IMR-90 (cell line): ENCODE results near the gene SLC44A1. TPM values are rescaled to one million over a fixed set of nuclear protein-coding genes. Genes with fewer than 3 reads are reported as not detected.
A peak's percentile ranks its signal among the peaks of the same experiment; 100 is the strongest.

ENCODE experiments used
- ATAC-seq: fragments of 200-7000 bp; cut with Tn5 transposase; 2 replicates; pipeline ENCODE4 v1.9.1; 2020; ENCODE audit warnings: low read depth, mild to moderate bottlenecking, moderate library complexity
- BruUV-seq: library from RNA; stranded (reverse); fragments of 400-500 nt; replicated peaks from 2 replicates; lab custom pipeline; 2021; lab: Mats Ljungman, UMichigan
- CTCF ChIA-PET: fragments of 300-600 bp; formaldehyde crosslinking; extraction: SDS; loops from one replicate; lab custom pipeline; 2021; ENCODE audit warnings: antibody characterized with exemption; lab: Yijun Ruan, JAX
- POLR2A ChIA-PET: fragments of 300-600 bp; sonication (Branson Sonifier 250); formaldehyde crosslinking; loops from one replicate; lab custom pipeline; 2022; ENCODE audit warnings: antibody characterized with exemption; ENCODE audit not compliant: unreplicated experiment; lab: Charles Lee
- DNase-seq: peaks from one replicate; pipeline ENCODE4 v3.0.0; 2013
- H2AFZ ChIP-seq: replicated peaks from 2 replicates; pipeline ENCODE3; 2013; ENCODE audit warnings: low read length, mild to moderate bottlenecking; ENCODE audit not compliant: poor library complexity
- H2AK5ac ChIP-seq: 2 replicates; pipeline ENCODE4 v1.6.1; 2013; ENCODE audit warnings: low read depth, low read length, inconsistent platforms
- H2AK9ac ChIP-seq: replicated peaks from 2 replicates; pipeline ENCODE3; 2013; ENCODE audit warnings: mild to moderate bottlenecking, low read depth, low read length, moderate library complexity; ENCODE audit not compliant: poor library complexity
- H2BK120ac ChIP-seq: 2 replicates; pipeline ENCODE4 v1.6.1; 2013; ENCODE audit warnings: low read depth, low read length, inconsistent platforms
- H2BK15ac ChIP-seq: 3 replicates; pipeline ENCODE4 v1.6.1; 2013; ENCODE audit warnings: low read depth, low read length, inconsistent platforms
- H2BK20ac ChIP-seq: 2 replicates; pipeline ENCODE4 v1.6.1; 2013; ENCODE audit warnings: low read depth, mild to moderate bottlenecking, inconsistent platforms, low read length, moderate library complexity
- H2BK5ac ChIP-seq: 2 replicates; pipeline ENCODE4 v1.6.1; 2013; ENCODE audit warnings: mild to moderate bottlenecking, low read depth, low read length, inconsistent platforms; ENCODE audit not compliant: poor library complexity, severe bottlenecking
- H3K14ac ChIP-seq: replicated peaks from 2 replicates; pipeline ENCODE4 v1.6.1; 2013; ENCODE audit warnings: low read depth, low read length, inconsistent platforms
- H3K18ac ChIP-seq: 2 replicates; pipeline ENCODE4 v1.6.1; 2013; ENCODE audit warnings: low read depth, low read length, control low read depth
- H3K23ac ChIP-seq: 2 replicates; pipeline ENCODE4 v1.6.1; 2013; ENCODE audit warnings: low read depth, low read length, inconsistent platforms
- H3K27ac ChIP-seq: 2 replicates; pipeline ENCODE4 v1.5.1; 2013; ENCODE audit warnings: mild to moderate bottlenecking, control low read depth, low read length; ENCODE audit not compliant: insufficient read depth
- H3K27me3 ChIP-seq: 2 replicates; pipeline ENCODE4 v1.6.1; 2013; ENCODE audit warnings: low read length; ENCODE audit not compliant: control insufficient read depth, insufficient read depth
- H3K36me3 ChIP-seq: 2 replicates; pipeline ENCODE4 v1.6.1; 2013; ENCODE audit warnings: low read length, mixed read lengths; ENCODE audit not compliant: control insufficient read depth, insufficient read depth
- H3K4ac ChIP-seq: 2 replicates; pipeline ENCODE4 v1.6.1; 2013; ENCODE audit warnings: low read depth, low read length, inconsistent platforms
- H3K4me1 ChIP-seq: 2 replicates; pipeline ENCODE4 v1.6.1; 2013; ENCODE audit warnings: low read length, mixed read lengths; ENCODE audit not compliant: control insufficient read depth, insufficient read depth
- H3K4me2 ChIP-seq: 2 replicates; pipeline ENCODE4 v1.6.1; 2013; ENCODE audit warnings: low read depth, mild to moderate bottlenecking, control low read depth, low read length, moderate library complexity
- H3K4me3 ChIP-seq: 2 replicates; pipeline ENCODE4 v1.5.1; 2013; ENCODE audit warnings: low read depth, mild to moderate bottlenecking, control low read depth, low read length, moderate library complexity; ENCODE audit not compliant: insufficient read depth
- H3K56ac ChIP-seq: 2 replicates; pipeline ENCODE4 v1.6.1; 2013; ENCODE audit warnings: low read length, inconsistent platforms; ENCODE audit not compliant: insufficient read depth; ENCODE audit errors: extremely low read depth
- H3K79me1 ChIP-seq, 2 experiments: 2 replicates each; pipeline ENCODE4 v1.6.1; 2013; ENCODE audit warnings: low read length in 2 of 2, inconsistent platforms in 1 of 2, low read depth in 1 of 2
- H3K9ac ChIP-seq: 2 replicates; pipeline ENCODE4 v1.6.1; 2013; ENCODE audit warnings: low read depth, low read length, control low read depth
- H3K9me1 ChIP-seq: 2 replicates; pipeline ENCODE4 v1.6.1; 2013; ENCODE audit warnings: low read length, inconsistent platforms; ENCODE audit not compliant: insufficient read depth
- H3K9me3 ChIP-seq: 2 replicates; pipeline ENCODE4 v1.6.1; 2013; ENCODE audit warnings: low read length; ENCODE audit not compliant: control insufficient read depth, insufficient read depth
- H4K20me1 ChIP-seq: 2 replicates; pipeline ENCODE4 v1.6.1; 2013; ENCODE audit warnings: low read length, inconsistent platforms; ENCODE audit not compliant: insufficient read depth
- H4K5ac ChIP-seq: 2 replicates; pipeline ENCODE4 v1.6.1; 2013; ENCODE audit warnings: mild to moderate bottlenecking, low read depth, low read length, control low read depth
- H4K8ac ChIP-seq, 2 experiments: 2 replicates each; pipeline ENCODE4 v1.6.1; 2013; ENCODE audit warnings: low read depth in 2 of 2, low read length in 2 of 2, control low read depth in 1 of 2, inconsistent platforms in 1 of 2
- H4K91ac ChIP-seq: 2 replicates; pipeline ENCODE4 v1.6.1; 2013; ENCODE audit warnings: low read depth, low read length, inconsistent platforms; ENCODE audit not compliant: insufficient read depth
- BHLHE40 ChIP-seq: fragments of 150-350 bp; IDR thresholded peaks from 2 replicates; pipeline ENCODE4 v1.6.1; 2016; ENCODE audit warnings: mild to moderate bottlenecking, low read depth, low read length
- CHD1 ChIP-seq: IDR thresholded peaks from 2 replicates; pipeline ENCODE4 v1.6.1; 2012; ENCODE audit warnings: low read depth, low read length, improper control_type of control experiment
- FOS ChIP-seq: fragments of 150-350 bp; IDR thresholded peaks from 2 replicates; pipeline ENCODE4 v1.6.1; 2016; ENCODE audit warnings: low read depth, low read length
- MAFK ChIP-seq: IDR thresholded peaks from 2 replicates; pipeline ENCODE4 v1.6.1; 2012; ENCODE audit warnings: low read depth, low read length, improper control_type of control experiment
- POLR2A ChIP-seq: IDR thresholded peaks from 2 replicates; pipeline ENCODE4 v1.6.1; 2012; ENCODE audit warnings: mild to moderate bottlenecking, low read depth, low read length
- RAD21 ChIP-seq: IDR thresholded peaks from 2 replicates; pipeline ENCODE4 v1.6.1; 2012; ENCODE audit warnings: low read length, improper control_type of control experiment
- RFX5 ChIP-seq: IDR thresholded peaks from 2 replicates; pipeline ENCODE4 v1.8.0; 2012; ENCODE audit warnings: low read depth, mild to moderate bottlenecking, low read length, moderate library complexity
- SMC3 ChIP-seq: fragments of 150-350 bp; IDR thresholded peaks from 2 replicates; pipeline ENCODE4 v1.6.1; 2016; ENCODE audit warnings: low read depth, mild to moderate bottlenecking, antibody characterized with exemption, low read length, moderate library complexity
- USF2 ChIP-seq: fragments of 150-350 bp; IDR thresholded peaks from 2 replicates; pipeline ENCODE4 v1.6.1; 2017; ENCODE audit warnings: mild to moderate bottlenecking, antibody characterized with exemption, low read length, low read depth
- WGBS, 2 experiments: methylation state at CpG; one replicate each; pipeline versions ENCODE4 v1.1.5 to v1.1.7; 2013; ENCODE audit warnings: missing lambda C conversion rate in 2 of 2; ENCODE audit not compliant: insufficient read length in 1 of 2; ENCODE audit errors: extremely low coverage in 2 of 2; 5-methylcytosine and 5-hydroxymethylcytosine counted together
- dilution Hi-C: fragments of 300-500 bp; cut with HindIII; formaldehyde crosslinking; loops from one replicate; pipeline ENCODE4 v1.14.3; 2018; ENCODE audit warnings: low sequenced_read_pairs; ENCODE audit not compliant: unreplicated experiment
- in situ Hi-C: fragments of 300-500 bp; cut with MboI; formaldehyde crosslinking; loops from 3 replicates; pipeline ENCODE4 v1.14.3; 2019; ENCODE audit warnings: low sequenced_read_pairs, inconsistent platforms, mixed read lengths
- intact Hi-C: fragments of 100-400 bp; cut with micrococcal nuclease; formaldehyde crosslinking; loops from 2 replicates; pipeline ENCODE4 v1.10.0; 2022
- polyA plus RNA-seq, 3 experiments: library from polyadenylated mRNA; depleted of rRNA; stranded (reverse); fragments of >200 nt; gene quantifications; 2 replicates each; pipeline ENCODE4 v1.2.3, GENCODE V29; 2012; ENCODE audit warnings: low replicate concordance in 1 of 3
- total RNA-seq: library from RNA; depleted of rRNA; stranded (reverse); fragments of >200 nt; gene quantifications from 2 replicates; pipeline ENCODE4 v1.2.3, GENCODE V29; 2012
- TF ChIP-seq, protein P1 (sequence below): conservative IDR thresholded peaks from 2 replicates; pipeline ENCODE4 v1.5.1; 2012; ENCODE audit warnings: mild to moderate bottlenecking, low read depth, low read length, improper control_type of control experiment
- TF ChIP-seq, protein P2 (sequence below): fragments of 150-350 bp; IDR thresholded peaks from 2 replicates; pipeline ENCODE4 v1.6.1; 2016; ENCODE audit warnings: low read depth, mild to moderate bottlenecking, low read length, moderate library complexity, borderline replicate concordance

The SLC44A1 gene
- total and polyA plus RNA-seq, 2 of the 4 experiments (the other 2 are of a cell fraction) = 5.2 to 21.7 TPM

DNA sequence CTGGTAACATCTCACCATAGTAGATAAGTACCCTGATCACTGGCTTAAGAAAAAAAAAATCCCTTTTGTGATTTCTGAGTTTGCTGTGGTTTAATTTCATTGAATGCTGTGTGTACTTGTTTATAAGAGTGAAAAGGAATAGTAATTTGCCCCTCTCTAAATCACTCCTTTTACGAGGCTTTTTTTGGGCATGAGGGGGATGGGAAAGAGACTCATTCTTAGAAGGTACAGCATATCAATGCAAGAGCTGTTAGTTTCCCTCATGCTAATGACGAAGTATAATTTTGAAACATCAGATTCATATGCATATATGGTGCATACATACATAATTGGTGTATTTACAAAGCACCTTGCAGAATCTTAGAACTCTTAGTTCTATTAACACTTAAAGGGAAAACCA lies 2.4 kb upstream of the SLC44A1 start:
- in situ Hi-C loops = loop anchor here (10.0 kb wide), 1 partner anchor 173 kb away; no protein-coding TSS in a partner anchor
- Histone ChIP-seq H2AFZ (no peak overlapping the region), H4K5ac (no peak overlapping the region), H3K4me1 (no peaks in the 10 kb centered on the region; the same call in 1 of the 2 replicates), H4K8ac (no peak overlapping the region), H2AK9ac (no peak overlapping the region), H4K20me1 (no peaks in the 10 kb centered on the region), H3K36me3 (no peaks in the 10 kb centered on the region), H3K23ac (peak overlapping the region; percentile 8; the same call in 1 of the 2 replicates), H3K9ac (no peak overlapping the region), H4K91ac (no peak overlapping the region), H3K14ac (no peak overlapping the region), H3K4me3 (no peak overlapping the region), H2AK5ac (no peak overlapping the region), H3K4ac (no peak overlapping the region), H2BK15ac (no peak overlapping the region), H3K9me1 (no peaks in the 10 kb centered on the region), H3K9me3 (no peaks in the 10 kb centered on the region), H3K27me3 (no peaks in the 10 kb centered on the region), H2BK120ac (no peak overlapping the region), H2BK5ac (no peak overlapping the region), H3K18ac (no peak overlapping the region), H3K56ac (no peak overlapping the region), H3K79me1 (peaks cover 0 to 10% of the 10 kb centered on the region in 2 experiments; a peak in 2 of 4 replicates), H2BK20ac (no peak overlapping the region), H3K27ac (no peak overlapping the region), H3K4me2 (no peak overlapping the region; the same call in 1 of the 2 replicates)
- POLR2A ChIA-PET = no interaction called here
- BruUV-seq = no TSS peak
- CTCF ChIA-PET = interaction anchor here (1.4 kb wide), 1 partner anchor 378 kb away, joined by 4 read pairs; no protein-coding TSS in a partner anchor
- DNase-seq (no peak), ATAC-seq (no peak)
- WGBS, 2 experiments = no CpG with 5 or more reads among the region's 2 CpGs
- dilution Hi-C loops = no loop called here
- intact Hi-C loops = loop anchor here (10.0 kb wide), 3 partner anchors 187 to 477 kb away; partner anchors contain the start of gene NIPSNAP3B
- no peak for TF ChIP-seq POLR2A
- no peak for TF ChIP-seq USF2
- TF ChIP-seq, protein P1, sequence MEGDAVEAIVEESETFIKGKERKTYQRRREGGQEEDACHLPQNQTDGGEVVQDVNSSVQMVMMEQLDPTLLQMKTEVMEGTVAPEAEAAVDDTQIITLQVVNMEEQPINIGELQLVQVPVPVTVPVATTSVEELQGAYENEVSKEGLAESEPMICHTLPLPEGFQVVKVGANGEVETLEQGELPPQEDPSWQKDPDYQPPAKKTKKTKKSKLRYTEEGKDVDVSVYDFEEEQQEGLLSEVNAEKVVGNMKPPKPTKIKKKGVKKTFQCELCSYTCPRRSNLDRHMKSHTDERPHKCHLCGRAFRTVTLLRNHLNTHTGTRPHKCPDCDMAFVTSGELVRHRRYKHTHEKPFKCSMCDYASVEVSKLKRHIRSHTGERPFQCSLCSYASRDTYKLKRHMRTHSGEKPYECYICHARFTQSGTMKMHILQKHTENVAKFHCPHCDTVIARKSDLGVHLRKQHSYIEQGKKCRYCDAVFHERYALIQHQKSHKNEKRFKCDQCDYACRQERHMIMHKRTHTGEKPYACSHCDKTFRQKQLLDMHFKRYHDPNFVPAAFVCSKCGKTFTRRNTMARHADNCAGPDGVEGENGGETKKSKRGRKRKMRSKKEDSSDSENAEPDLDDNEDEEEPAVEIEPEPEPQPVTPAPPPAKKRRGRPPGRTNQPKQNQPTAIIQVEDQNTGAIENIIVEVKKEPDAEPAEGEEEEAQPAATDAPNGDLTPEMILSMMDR = no peak
- no peak for TF ChIP-seq BHLHE40
- TF ChIP-seq CHD1 = no peak
- TF ChIP-seq SMC3 = no peak
- TF ChIP-seq RAD21 = no peak
- no peak for TF ChIP-seq FOS
- TF ChIP-seq, protein P2, sequence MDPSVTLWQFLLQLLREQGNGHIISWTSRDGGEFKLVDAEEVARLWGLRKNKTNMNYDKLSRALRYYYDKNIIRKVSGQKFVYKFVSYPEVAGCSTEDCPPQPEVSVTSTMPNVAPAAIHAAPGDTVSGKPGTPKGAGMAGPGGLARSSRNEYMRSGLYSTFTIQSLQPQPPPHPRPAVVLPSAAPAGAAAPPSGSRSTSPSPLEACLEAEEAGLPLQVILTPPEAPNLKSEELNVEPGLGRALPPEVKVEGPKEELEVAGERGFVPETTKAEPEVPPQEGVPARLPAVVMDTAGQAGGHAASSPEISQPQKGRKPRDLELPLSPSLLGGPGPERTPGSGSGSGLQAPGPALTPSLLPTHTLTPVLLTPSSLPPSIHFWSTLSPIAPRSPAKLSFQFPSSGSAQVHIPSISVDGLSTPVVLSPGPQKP = no peak
- no peak for TF ChIP-seq MAFK
- no peak for TF ChIP-seq RFX5
